Stimulated activated naive CD8-positive, alpha-beta T cell treated with anti-CD3 and anti-CD28 coated beads, Interleukin-15, Interleukin-2, amounts not matched to agents 100 U/mL and 50 U/mL, for 24 hours (primary cell): ENCODE results near the gene MUC5AC.
"Not testable (repeated sequence)": the region's sequence is repeated elsewhere in the genome, so short reads cannot be mapped to it uniquely, and the experiment has no call there.

Experiments used
- ATAC-seq: fragments of 150-1000 bp; cut with Tn5 transposase; one replicate; pipeline ENCODE4 v1.10.0; 2021
- DNase-seq: peaks from one replicate; pipeline ENCODE4 v3.0.0; 2021

The MUC5AC gene

GRCh38 chr11:1207401-1208143 lies 49.8 kb downstream of the MUC5AC start:
- no peak for DNase-seq
- ATAC-seq, result no peak

- ATAC-seq (no peak), DNase-seq (no peak)
These were observed 50.3 kb downstream of the MUC5AC start for GRCh38 chr11:1208144-1208393.

GRCh38 chr11:1208394-1209261 lies 50.9 kb downstream of the MUC5AC start:
- DNase-seq, result no peak
- no peak for ATAC-seq

GRCh38 chr11:1209371-1210057 lies 51.8 kb downstream of the MUC5AC start:
- no peak for ATAC-seq
- DNase-seq, result no peak

GRCh38 chr11:1211838-1212237 lies 54.1 kb downstream of the MUC5AC start:
- DNase-seq (no peak), ATAC-seq (no peak)

GRCh38 chr11:1215826-1216225 lies 58.1 kb downstream of the MUC5AC start:
- not testable (repeated sequence) for DNase-seq, ATAC-seq

GRCh38 chr11:1217151-1217550 lies 59.4 kb downstream of the MUC5AC start:
- no peak for ATAC-seq
- DNase-seq, result no peak

GRCh38 chr11:1218256-1218787 lies 60.6 kb downstream of the MUC5AC start:
- no peak for DNase-seq
- ATAC-seq, result no peak

GRCh38 chr11:1218788-1219445 lies 61.2 kb downstream of the MUC5AC start:
- DNase-seq (no peak), ATAC-seq (no peak)

GRCh38 chr11:1219446-1219833 lies 61.7 kb downstream of the MUC5AC start:
- DNase-seq, result no peak
- ATAC-seq, result no peak

GRCh38 chr11:1219834-1220815 lies 62.4 kb downstream of the MUC5AC start:
- DNase-seq (no peak), ATAC-seq (no peak)

GRCh38 chr11:1220941-1221721 lies 63.4 kb downstream of the MUC5AC start:
- ATAC-seq, result no peak
- DNase-seq, result no peak

- ATAC-seq, result no peak
- DNase-seq, result no peak
These were observed 64.1 kb downstream of the MUC5AC start for GRCh38 chr11:1221848-1222311.

GRCh38 chr11:1222491-1223345 lies 65.0 kb downstream of the MUC5AC start, which contains the start of gene MUC5B:
MUC5B (plus strand) TSS chr11:1223066; CDS start chr11:1223124, 58 bp downstream.
- ATAC-seq (no peak), DNase-seq (no peak)

GRCh38 chr11:1223346-1224110 lies 65.8 kb downstream of the MUC5AC start:
- ATAC-seq (no peak), DNase-seq (no peak)

GRCh38 chr11:1224111-1224490 lies 66.3 kb downstream of the MUC5AC start:
- no peak for ATAC-seq
- no peak for DNase-seq

GRCh38 chr11:1224491-1225385 lies 67.0 kb downstream of the MUC5AC start:
- DNase-seq (no peak), ATAC-seq (no peak)
